Upper lobe of left lung (tissue), 6 donors: Measurements from ENCODE around the gene NUDT8. TPM values are rescaled to one million over a fixed set of nuclear protein-coding genes. Genes with fewer than 3 reads are reported as not detected.
A peak's percentile ranks its signal among the peaks of the same experiment; 100 is the strongest.
"Not testable (repeated sequence)": the region's sequence is repeated elsewhere in the genome, so short reads cannot be mapped to it uniquely, and the experiment has no call there.

Source experiments
- ATAC-seq, 2 donors: fragments of 200-7000 bp; cut with Tn5 transposase; one replicate each; pipeline ENCODE4 v1.9.1; 2022; ENCODE audit warnings: mild to moderate bottlenecking in 2 of 2, moderate library complexity in 2 of 2; ENCODE audit not compliant: low FRiP score in 2 of 2
- DNase-seq, 2 donors: peaks; one replicate each; pipeline ENCODE4 v3.0.0-alpha.2; 2019 to 2020
- H3K27ac ChIP-seq, 4 donors: fragments of 200-600 bp; sonication (generic); one replicate each; pipeline ENCODE4 v1.5.1; 2016 to 2019
- H3K27me3 ChIP-seq, 4 donors: fragments of 200-600 bp; sonication (generic); one replicate each; pipeline ENCODE4 v1.5.1; 2017 to 2019
- H3K36me3 ChIP-seq, 4 donors: fragments of 200-600 bp; sonication (generic); one replicate each; pipeline ENCODE4 v1.5.1; 2016 to 2019
- H3K4me1 ChIP-seq, 4 donors: fragments of 200-600 bp; sonication (generic); one replicate each; pipeline ENCODE4 v1.5.1; 2018 to 2019
- H3K4me3 ChIP-seq, 4 donors: fragments of 200-600 bp; sonication (generic); one replicate each; pipeline ENCODE4 v1.5.1; 2017 to 2019; ENCODE audit warnings: mild to moderate bottlenecking in 2 of 4, moderate library complexity in 1 of 4
- H3K9me3 ChIP-seq, 4 donors: fragments of 200-600 bp; sonication (generic); one replicate each; pipeline ENCODE4 v1.5.1; 2018 to 2019
- EP300 ChIP-seq, 4 donors: sonication (generic); formaldehyde crosslinking; IDR thresholded peaks; one replicate each; pipeline ENCODE4 v1.5.1; 2017; ENCODE audit warnings: antibody characterized with exemption in 4 of 4, control low read depth in 2 of 4
- POLR2A ChIP-seq, 4 donors: fragments of 450-650 bp; IDR thresholded peaks; one replicate each; pipeline ENCODE4 v1.5.1; 2016 to 2017; ENCODE audit warnings: antibody characterized with exemption in 4 of 4, mild to moderate bottlenecking in 2 of 4
- POLR2AphosphoS5 ChIP-seq, 2 donors: sonication (generic); formaldehyde crosslinking; IDR thresholded peaks; one replicate each; pipeline ENCODE4 v1.5.1; 2017; ENCODE audit warnings: antibody characterized with exemption in 2 of 2
- WGBS, 2 donors: methylation state at CpG; one replicate each; pipeline ENCODE4 v1.1.5; 2017 to 2018; 5-methylcytosine and 5-hydroxymethylcytosine counted together
- total RNA-seq, 6 donors: library from RNA; depleted of rRNA in 4 of 6; stranded (reverse); fragments of >200 nt in 4 of 6; gene quantifications; one replicate each; pipeline versions ENCODE4 v1.1.0 to v1.2.1, GENCODE V29; 2016 to 2021
- TF ChIP-seq, protein P1 (sequence below), 6 experiments: fragments of 450-650 bp in 4 of 6; fragments of 200-600 bp in 2 of 6; sonication (generic) in 2 of 6; IDR thresholded peaks; one replicate each; pipeline ENCODE4 v1.5.1; 2016 to 2019; ENCODE audit warnings: antibody characterized with exemption in 6 of 6
- donor health status: DM: no; HTN: no; CAD: no; lungs with moderate emphysema.
- donor health status: DM: no; HTN: yes; CAD: no; lungs with severe emphysema.

NUDT8 gene
- total RNA-seq, 6 donors from 2014 or later, result 4.3 to 17.8 (median 13.9) TPM; not detected in 1

DNA sequence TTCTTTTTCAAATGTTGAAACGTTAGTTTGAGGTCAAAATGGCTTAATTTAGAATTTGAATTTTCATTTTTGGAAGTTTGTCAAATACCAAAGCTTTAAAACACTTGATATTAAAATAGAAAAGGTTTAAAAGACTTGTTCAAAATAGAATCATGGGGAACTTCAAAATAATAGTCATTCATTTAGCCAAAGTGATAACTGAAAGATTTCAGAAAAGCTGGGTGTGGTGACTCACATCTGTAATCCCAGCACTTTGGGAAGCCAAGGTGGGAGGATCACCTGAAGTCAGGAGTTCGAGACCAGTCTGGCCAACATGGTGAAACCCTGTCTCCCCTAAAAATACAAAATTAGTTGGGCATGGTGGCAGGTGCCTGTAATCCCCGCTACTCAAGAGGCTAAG is 35.3 kb downstream of the NUDT8 start:
- no peaks in the 10 kb centered on the region for H3K9me3 ChIP-seq
- no peaks in the 10 kb centered on the region for H3K27me3 ChIP-seq
- TF ChIP-seq EP300 (IDR thresholded peaks at IDR 0.05), result no peak
- TF ChIP-seq POLR2A (IDR thresholded peaks at IDR 0.05), result no peak
- TF ChIP-seq POLR2AphosphoS5 (IDR thresholded peaks at IDR 0.05), result no peak
- TF ChIP-seq, protein P1, sequence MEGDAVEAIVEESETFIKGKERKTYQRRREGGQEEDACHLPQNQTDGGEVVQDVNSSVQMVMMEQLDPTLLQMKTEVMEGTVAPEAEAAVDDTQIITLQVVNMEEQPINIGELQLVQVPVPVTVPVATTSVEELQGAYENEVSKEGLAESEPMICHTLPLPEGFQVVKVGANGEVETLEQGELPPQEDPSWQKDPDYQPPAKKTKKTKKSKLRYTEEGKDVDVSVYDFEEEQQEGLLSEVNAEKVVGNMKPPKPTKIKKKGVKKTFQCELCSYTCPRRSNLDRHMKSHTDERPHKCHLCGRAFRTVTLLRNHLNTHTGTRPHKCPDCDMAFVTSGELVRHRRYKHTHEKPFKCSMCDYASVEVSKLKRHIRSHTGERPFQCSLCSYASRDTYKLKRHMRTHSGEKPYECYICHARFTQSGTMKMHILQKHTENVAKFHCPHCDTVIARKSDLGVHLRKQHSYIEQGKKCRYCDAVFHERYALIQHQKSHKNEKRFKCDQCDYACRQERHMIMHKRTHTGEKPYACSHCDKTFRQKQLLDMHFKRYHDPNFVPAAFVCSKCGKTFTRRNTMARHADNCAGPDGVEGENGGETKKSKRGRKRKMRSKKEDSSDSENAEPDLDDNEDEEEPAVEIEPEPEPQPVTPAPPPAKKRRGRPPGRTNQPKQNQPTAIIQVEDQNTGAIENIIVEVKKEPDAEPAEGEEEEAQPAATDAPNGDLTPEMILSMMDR (IDR thresholded peaks at IDR 0.05), result no peak
- DNase-seq (no peak), ATAC-seq (no peak)
- no peaks in the 10 kb centered on the region for H3K4me1 ChIP-seq
- no peaks in the 10 kb centered on the region for H3K36me3 ChIP-seq
- H3K4me3 ChIP-seq, result no peak overlapping the region
- H3K27ac ChIP-seq, result no peak overlapping the region
- WGBS, 2 donors, result 65 to 70% methylated on average over 3 of the region's 3 CpGs

DNA sequence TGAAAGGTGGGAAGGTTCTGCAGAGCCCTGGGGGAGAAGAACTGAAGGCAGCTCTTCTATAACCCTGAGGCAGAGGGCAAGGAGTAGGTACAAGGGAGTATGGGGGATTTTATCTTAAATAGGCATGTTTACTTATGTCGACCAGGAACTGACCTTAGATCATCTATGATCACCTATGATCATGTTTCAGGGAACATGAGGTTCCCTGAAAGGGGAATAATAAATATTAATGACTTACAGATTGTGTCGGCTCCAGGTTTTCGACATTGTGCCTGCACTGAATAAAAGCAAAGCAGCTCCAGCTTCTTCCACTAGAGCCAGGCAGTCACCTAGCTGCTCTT is 36.2 kb downstream of the NUDT8 start:
- H3K4me1 ChIP-seq, result no peaks in the 10 kb centered on the region
- no peak for ATAC-seq
- no peaks in the 10 kb centered on the region for H3K9me3 ChIP-seq
- DNase-seq, result no peak
- peak overlapping the region in 1 of 4 donors; percentile 24 for H3K27ac ChIP-seq
- H3K36me3 ChIP-seq, result peaks cover 0 to 7% (median 0%) of the 10 kb centered on the region in 4 donors
- no peak for TF ChIP-seq EP300 (IDR thresholded peaks at IDR 0.05)
- TF ChIP-seq POLR2A (IDR thresholded peaks at IDR 0.05), result no peak
- TF ChIP-seq POLR2AphosphoS5 (IDR thresholded peaks at IDR 0.05), result no peak
- TF ChIP-seq, protein P1 (IDR thresholded peaks at IDR 0.05), result no peak
- WGBS, 2 donors, result 54 to 66% methylated on average over 3 of the region's 3 CpGs
- H3K4me3 ChIP-seq, result no peak overlapping the region
- H3K27me3 ChIP-seq, result no peaks in the 10 kb centered on the region

DNA sequence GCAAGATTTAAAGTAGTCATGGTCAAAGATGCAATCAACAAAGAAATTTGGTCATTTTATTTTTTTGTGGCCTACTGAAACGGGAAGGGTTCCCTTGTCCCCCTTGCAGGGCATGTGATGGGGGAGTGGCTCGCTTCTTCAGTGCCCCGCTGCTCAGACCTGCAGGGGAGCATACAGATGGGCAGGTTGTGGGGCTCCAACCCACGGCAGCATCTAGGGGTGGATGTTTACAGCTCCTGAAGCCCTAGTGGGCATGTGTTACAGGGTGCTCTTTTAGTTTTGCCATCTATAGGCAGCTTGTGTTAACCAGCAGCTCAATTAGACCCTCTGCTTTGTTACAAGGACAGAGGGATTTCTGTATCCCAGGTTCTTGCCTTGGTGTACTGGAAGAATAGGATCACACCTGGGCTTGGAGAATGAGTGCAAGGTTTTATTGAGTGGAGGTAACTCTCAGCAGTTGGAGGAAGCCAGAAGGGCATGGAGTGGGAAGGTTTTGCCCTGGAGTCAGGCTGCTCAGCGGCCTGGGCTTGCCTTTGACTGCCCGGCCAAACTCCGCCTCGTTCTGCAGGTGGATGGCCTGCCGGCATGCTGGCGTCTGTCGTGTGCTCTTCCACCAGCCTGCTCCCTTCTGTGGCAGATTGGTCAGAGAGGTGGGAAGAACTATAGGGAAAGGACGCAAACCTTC is 36.7 kb downstream of the NUDT8 start:
- 70 to 76% methylated on average over 4 to 11 of the region's 12 CpGs for WGBS, 2 donors
- no peak overlapping the region for H3K4me3 ChIP-seq
- no peak for TF ChIP-seq EP300 (IDR thresholded peaks at IDR 0.05)
- no peak for TF ChIP-seq POLR2AphosphoS5 (IDR thresholded peaks at IDR 0.05)
- TF ChIP-seq POLR2A (IDR thresholded peaks at IDR 0.05), result no peak
- TF ChIP-seq, protein P1 (IDR thresholded peaks at IDR 0.05), result no peak
- ATAC-seq, result no peak
- H3K36me3 ChIP-seq, result peaks cover 0 to 12% (median 4%) of the 10 kb centered on the region in 4 donors
- no peak overlapping the region for H3K27ac ChIP-seq
- no peak for DNase-seq
- H3K4me1 ChIP-seq, result no peaks in the 10 kb centered on the region
- H3K9me3 ChIP-seq, result no peaks in the 10 kb centered on the region
- no peaks in the 10 kb centered on the region for H3K27me3 ChIP-seq

DNA sequence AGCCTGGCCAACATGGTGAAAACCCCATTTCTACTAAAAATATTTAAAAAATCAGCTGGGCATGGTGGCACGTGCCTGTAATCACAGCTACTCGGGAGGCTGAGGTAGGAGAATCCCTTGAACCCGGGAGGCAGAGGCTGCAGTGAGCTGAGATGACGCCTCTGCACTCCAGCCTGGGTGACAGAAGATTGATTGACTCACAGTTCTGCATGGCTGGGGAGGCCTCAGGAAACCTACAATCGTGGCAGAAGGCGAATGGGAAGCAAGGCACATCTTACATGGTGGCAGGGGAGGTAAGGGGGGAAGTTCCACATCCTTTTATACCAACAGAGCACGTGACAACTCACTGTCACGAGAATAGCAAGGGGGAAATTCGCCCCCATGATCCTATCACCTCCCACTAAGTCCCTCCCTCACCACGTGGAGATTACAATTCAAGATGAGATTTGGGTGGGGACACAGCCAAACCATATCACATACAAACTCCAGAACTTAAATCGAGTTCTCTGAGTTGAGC is 40.8 kb downstream of the NUDT8 start:
- 68 to 87% methylated on average over 8 to 11 of the region's 11 CpGs for WGBS, 2 donors
- H3K4me3 ChIP-seq, H3K27me3 ChIP-seq, H3K27ac ChIP-seq, DNase-seq, H3K9me3 ChIP-seq, ATAC-seq: not testable (repeated sequence)
- peaks cover 14 to 22% (median 18%) of the 10 kb centered on the region in 4 donors for H3K4me1 ChIP-seq
- H3K36me3 ChIP-seq, result peaks cover 0 to 40% (median 23%) of the 10 kb centered on the region in 4 donors

DNA sequence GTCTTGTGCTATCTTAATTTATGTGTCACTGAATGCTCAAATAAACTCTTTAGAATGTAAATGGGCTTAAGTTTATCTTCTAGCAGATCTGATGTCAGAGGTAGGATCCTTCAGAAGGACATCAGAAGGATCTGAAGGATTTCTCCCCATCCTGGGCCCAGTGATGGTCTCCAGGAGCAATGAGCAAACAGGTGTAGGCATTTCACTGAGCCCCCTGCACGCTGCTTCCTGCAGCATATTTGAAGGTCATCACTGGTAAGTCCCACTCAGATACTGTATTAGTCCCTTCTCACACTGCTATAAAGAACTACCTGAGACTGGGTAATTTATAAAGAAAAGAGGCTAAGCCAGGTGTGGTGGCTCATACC is 41.6 kb downstream of the NUDT8 start:
- 92 to 93% methylated on average over 1 of the region's 1 CpG for WGBS, 2 donors
- Histone ChIP-seq H3K36me3 (peaks cover 0 to 40% (median 23%) of the 10 kb centered on the region in 4 donors), H3K4me3 (no peak overlapping the region), H3K9me3 (no peaks in the 10 kb centered on the region), H3K27ac (no peak overlapping the region), H3K4me1 (peaks cover 14 to 22% (median 18%) of the 10 kb centered on the region in 4 donors), H3K27me3 (no peaks in the 10 kb centered on the region)
- no peak for DNase-seq
- ATAC-seq, result no peak
- TF ChIP-seq POLR2A (IDR thresholded peaks at IDR 0.05) (no peak), POLR2AphosphoS5 (IDR thresholded peaks at IDR 0.05) (no peak), EP300 (IDR thresholded peaks at IDR 0.05) (no peak)
- TF ChIP-seq, protein P1 (IDR thresholded peaks at IDR 0.05), result no peak
